Hindlimb muscle (tissue), 1 donor: ENCODE measurements around the gene HECA. TPM values are rescaled to one million over a fixed set of nuclear protein-coding genes. Genes with fewer than 3 reads are reported as not detected.
"Not testable (repeated sequence)": the region's sequence is repeated elsewhere in the genome, so short reads cannot be mapped to it uniquely, and the experiment has no call there.

Experiments used
- DNase-seq: peaks from one replicate; pipeline ENCODE4 v3.0.0-alpha.2; 2013
- polyA plus RNA-seq: library from polyadenylated mRNA; unstranded; fragments of 120-200 nt; gene quantifications from one replicate; pipeline ENCODE4 v1.2.1, GENCODE V29; 2013; ENCODE audit not compliant: insufficient read length

Gene HECA
- polyA plus RNA-seq, 1 donor: 18.2 TPM

DNA sequence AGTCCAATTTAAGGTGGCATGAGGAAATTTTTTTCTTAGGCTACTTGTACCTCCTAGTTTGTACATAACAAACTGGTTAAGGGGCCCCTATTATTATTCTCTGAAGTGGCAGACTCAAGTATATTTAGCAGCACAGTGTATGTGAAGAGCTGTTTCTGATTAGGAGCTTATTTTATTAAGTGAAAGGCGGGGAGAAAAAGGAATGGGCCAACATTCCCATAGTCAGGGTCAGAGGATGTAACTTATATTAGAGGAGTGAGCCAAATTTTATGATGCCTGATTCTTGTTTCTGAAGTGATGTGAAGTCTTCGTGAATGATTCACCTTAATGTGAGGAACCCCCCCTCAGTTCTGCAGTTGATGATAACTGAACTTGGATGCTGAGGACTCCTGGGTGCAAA, 2.8 kb downstream of the HECA start:
- no peak for DNase-seq

DNA sequence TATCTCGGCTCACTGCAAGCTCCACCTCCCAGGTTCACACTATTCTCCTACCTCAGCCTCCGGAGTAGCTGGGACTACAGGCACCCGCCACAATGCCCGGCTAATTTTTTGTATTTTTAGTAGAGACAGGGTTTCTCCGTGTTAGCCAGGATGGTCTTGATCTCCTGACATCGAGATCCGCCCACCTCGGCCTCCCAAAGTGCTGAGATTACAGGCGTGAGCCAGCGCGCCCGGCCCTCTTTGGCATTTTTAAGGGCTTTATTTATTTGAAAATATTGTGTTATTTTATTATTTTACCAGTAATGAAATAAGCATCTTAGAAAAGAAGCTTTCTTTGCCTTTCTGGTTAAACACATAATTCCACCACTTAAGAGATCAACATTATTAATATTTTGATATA, 6.0 kb downstream of the HECA start:
- not testable (repeated sequence) for DNase-seq

DNA sequence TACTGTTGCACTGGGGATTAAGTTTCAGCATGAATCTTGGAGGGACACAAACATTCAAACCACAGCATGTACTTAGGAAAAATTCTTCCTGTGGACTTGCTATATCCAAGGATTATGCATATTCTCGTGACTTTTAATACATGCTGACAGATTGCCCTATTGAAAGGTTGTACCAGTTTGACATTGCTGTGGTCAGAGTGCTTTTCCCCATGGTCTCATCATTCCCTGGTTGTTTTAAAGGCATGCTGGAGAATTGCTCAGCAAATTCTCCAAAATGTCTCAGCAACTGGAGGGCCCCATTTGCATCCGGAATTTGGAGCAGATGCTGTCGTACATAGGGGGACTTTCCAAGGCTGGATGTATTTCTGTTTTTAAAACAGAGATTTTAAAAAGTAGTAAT, 7.4 kb downstream of the HECA start:
- no peak for DNase-seq

DNA sequence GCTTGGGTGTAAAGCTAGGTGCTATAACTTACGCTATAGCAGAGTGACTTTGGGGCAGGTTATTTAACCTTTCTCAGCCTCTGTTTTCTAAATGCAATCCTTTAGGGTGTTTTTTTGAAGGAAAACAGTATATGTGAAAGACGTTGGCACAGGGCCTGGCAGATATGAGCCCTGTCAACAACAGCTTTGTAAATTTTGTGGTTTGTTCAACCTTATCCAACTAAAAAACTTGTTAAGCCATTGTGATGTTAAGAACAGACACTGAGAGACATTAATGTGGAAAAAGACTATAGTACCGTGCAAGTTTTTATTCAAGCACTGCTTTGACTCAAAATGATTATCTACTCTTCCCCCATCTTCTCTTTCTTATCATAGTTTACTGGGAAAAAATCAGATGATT, 8.2 kb downstream of the HECA start:
- no peak for DNase-seq

DNA sequence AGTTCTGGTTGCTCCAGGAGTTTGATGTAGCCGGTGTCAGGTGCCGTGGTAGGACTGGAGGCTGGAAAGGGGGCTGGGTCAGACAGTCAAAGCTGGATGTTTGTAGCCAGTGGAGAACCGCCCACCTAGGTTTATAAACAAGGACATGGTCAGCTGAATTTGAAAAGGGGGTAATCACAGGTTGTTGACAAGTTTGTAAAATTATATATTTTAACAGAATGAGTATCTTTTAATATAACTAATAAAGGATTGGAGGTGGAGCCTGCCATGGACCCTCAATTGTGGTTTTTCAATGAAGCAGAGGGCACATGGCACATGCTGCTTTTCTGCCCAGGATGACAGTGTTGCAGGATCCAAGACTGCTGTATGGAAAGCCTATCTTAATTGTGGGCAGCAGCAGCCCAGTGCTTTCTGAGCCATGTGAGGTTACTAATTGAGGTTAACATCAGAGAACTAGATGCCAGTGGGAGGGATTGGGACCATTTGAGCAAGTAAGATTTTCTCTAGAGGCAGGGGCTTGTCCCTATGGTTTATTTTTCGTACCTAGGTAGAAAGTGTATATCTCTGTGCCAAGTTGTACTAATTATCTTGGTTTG, 9.7 kb downstream of the HECA start:
- DNase-seq: no peak

DNA sequence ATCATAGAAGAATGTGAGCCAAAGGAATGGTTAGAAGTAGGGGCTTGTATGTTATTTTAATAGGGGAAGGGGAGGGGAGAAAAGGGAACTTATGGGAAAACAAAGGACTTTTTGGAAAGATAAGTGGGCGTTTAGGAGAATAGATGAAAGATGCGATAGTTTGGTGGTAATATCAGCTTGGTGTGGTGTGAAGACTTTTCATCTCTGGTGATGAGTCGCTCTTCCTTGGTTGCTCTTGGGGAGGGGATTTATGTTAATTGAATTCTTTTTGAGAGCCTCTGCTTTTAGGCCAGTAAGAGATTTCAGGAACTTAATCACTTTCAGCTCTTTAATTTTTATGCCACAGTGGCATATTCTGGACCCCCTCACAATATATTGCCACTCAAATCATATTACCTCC, 10.8 kb downstream of the HECA start:
- no peak for DNase-seq

DNA sequence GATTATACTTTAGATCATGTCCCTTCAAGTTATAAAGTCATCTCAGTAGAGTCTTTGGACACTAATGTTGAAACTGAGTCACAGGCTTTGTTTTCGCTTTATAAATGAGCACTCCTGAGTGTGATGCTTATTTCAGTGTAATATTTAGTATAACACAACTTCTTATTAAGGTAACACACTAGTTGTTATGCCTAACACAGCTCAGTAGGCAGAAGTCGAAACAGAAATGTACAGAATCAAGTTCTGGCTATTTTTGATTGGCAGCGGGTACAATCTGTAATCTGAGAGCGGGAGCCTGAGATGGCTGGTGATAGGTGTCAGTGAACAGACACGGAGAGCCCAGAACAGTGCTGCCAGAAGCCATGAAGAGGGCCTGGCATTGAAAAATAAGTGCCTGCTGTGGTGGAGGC, 11.4 kb downstream of the HECA start:
- DNase-seq: no peak

DNA sequence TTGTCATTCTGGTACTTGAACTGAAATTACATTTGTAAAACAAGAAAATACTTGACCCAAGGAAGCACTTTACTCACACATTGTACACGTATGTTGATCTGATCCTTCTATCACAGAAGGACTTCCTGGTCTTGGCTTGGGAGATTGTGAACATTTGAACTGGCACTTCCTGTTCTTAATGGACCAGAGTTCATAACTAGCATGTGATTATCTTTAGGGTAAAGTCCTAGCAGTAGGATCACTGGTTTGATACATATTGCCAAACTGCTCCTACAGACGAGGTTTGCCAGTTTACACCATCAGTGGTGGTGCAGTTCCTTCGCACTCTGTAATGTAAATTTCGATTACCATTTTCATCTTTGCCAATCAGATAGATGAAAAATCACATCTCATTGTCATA, 12.7 kb downstream of the HECA start:
- no peak for DNase-seq

DNA sequence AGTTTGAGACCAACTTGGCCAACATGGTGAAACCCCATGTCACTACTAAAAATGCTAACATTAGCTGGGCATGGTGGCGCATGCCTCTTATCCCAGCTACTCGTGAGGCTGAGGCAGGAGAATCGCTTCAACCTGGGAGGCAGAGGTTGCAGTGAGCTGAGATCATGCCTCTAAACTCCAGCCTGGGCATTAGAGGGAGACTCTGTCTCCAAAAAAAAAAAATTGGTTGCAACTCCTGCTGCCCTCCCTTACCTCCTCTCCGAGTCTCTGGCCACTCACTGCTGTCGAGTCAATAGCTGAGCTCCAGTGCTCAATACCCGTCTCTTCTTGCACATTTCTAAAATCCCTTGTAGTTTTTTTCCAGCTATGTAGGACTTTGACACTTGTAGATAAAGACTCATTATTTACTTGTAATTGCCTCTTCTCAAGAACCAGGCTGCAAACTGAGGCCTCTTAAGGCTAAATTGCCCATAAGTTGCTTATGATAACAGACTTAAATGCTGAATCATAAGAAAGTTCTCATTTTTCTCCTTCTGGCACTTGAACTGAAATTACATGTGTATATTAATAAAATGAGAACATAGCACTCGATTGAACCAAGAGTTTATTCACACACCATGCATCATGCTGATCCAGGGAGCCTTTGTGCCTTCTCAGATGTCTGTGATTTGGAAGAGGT, 13.8 kb downstream of the HECA start:
- DNase-seq: no peak

DNA sequence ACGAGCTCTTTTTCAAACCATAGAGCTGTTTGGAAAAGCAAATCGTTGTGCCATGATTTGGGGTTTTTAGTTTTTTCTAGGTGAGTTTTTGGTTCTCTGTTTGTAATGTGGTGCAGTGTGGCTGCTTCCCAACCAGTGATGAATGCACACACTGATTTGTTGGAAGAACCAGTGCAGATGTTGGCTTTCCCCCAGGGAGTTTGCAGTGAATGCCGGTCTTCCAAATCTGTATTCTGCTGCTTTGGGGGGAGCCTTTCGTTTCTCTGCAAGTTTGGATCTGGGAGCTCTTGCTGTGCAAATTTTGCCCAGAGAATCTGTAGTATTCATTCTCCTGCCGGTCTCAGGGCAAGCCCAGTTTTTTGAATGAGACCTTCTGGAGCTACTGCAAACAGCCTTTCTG, 14.5 kb downstream of the HECA start:
- DNase-seq: no peak

DNA sequence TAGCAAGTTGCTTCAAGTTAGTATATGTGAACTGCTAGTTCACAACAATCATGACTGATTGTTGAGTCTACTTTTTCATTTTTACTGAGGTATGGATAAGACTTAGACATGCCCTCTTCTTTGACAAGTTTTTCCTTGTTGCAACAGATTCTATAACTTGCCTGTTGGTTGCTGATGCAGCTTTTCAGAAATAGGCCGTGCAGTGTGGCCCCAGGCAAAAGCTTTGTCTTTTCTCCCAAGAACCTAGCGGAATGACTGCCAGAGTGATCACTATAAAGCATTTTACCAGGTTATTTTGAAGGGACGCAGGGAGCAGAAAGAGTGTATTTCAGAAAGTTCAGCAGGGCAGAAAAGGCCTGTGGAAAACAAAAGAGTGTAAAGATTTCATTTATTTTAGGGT, 16.0 kb downstream of the HECA start:
- no peak for DNase-seq

DNA sequence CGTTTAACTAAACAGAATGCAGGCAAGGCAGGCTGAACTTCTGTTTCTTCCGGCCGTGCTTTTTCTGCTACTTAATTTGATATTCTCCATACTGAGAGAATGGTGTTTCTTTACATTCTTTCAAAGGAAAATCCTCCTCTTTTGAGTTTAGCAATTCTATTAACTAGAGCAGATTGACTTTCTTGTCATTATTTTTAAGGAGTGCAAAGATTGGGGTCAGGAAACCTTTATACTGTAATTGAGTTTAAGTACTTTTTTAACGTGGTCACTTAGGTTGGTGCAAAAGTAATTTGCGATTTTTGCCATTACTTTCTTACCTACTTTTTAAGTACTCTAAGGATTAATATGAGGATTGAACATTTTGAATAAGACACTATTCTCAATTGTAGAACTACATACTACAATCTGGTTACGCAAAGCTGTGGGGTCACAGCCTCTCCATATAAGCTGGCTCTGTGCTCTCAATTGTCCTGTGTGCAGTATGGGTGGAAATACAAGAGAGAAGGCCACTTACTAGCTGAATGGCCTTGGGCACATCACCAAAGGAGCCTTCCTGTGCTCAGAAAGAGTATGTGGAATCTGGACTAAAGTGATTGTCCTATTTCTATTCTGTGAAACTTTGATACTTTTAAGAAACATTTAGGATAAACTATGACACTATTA, 16.7 kb downstream of the HECA start:
- no peak for DNase-seq

DNA sequence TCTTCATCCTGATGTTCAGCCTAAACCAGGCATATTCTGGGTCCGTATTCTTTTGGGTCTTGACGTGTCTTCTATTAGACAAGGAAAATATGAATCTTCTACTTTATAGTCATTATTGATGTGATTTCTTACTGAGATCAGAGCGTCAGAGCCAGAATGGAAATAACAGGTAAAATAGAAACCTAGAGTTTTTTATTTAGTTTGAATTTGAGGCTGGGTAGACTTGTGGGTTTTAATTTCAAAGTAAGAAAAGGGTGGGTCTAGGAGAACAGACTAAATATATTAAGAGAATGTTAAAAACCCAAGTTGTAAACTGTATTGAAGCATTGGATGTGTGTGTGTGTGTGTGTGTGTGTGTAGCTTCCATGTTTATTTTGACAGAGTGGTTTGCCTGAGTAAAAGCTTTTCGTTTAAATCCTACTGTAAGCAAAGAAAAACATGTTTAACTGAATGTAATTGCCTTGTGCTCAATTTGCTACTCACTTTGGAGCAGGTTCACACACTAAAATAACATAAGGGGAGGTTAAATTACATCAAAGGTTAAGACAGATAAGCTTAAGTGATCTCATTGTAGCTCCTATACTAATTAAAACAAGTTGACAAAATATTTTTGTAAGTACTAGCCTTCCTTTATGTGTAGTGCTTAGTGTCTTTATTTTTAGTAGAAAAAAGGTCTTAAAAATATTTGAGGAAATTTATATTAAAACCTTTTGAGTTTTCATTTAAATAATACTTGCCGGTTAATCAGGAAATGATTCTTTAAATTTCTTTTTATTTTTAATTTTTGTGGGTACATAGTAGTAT, 17.4 kb downstream of the HECA start:
- DNase-seq: no peak

DNA sequence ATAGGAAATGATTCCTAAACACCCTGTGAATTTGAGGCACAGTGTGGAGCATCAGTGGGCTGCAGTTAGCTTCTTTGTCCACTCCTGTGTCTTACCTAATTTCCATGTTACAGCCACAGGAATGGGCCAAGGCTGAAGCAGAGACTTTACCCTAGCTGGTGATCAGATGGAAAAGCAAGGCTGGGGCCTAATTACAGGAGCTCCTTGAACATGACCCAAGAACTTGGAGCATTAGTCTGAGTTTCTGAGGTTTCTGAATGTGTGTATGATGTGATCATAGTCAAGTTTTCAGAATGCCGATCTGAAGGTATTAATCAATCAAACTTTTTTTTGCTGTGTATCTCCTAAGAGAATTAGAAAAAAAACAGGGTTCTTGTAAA, 18.0 kb downstream of the HECA start:
- DNase-seq: no peak

DNA sequence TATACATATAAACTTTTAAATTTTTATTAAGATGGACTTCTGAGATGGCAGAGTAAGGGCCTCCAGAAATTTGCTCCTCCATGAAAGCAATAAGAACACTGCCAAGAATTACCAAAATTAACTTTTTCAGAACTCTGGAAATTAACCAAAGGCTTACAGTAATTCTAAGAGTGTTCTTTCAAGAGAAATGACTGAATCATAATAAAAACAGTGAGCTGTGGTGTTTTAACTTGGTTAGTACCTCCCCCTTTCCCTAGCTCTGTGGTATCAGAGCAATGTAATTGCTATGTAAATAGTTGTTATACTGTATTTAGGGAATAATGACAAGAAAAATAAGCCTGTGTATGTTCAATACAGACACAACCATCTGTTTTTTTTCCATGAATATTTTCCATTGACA, 19.0 kb downstream of the HECA start:
- no peak for DNase-seq

DNA sequence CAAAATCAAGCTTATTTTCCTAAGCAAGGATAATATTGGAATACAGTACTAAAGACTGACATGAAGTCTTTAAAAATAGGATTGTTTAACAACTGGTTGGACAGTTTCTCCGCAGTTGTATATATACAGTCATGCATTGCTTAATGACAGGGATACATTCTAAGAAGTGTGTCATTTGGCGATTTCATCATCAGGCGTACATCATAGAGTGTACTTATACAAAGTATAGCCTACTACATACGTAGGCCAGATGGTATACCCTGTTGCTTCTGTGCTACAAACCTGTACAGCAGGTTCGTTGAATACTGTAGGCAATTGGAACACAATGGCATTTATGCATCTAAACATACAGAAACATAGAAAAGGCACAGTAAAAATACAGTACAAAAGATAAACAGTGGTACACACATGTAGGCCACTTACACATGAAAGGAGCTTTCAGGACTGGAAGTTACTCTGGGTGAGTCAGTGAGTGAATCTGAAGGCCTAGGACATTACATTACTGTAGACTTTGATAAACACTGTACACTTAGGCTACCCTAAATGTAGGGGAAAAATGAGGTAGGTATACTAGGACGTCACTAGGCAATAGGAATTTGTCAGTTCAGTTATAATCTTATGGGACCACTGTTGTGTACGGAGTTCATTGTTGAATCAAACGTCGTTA, 20.1 kb downstream of the HECA start:
- DNase-seq: no peak

DNA sequence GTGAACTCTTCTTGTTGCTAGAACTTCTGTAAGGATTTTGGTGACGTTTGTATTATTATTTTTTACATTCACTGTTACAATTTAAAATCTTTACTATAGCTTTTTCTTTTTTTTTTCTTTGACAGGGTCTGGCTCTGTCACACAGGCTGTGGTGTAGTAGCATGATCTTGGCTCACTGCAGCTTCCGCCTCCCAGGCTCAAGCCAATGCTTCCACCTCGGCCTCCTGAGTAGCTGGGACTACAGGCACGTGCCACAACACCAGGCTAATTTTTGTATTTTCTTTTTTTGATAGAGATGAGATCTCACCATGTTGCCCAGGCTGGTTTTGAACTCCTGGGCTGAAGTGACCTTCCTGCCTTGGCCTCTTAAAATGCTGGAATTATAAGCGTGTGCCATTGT, 21.2 kb downstream of the HECA start:
- DNase-seq: no peak

DNA sequence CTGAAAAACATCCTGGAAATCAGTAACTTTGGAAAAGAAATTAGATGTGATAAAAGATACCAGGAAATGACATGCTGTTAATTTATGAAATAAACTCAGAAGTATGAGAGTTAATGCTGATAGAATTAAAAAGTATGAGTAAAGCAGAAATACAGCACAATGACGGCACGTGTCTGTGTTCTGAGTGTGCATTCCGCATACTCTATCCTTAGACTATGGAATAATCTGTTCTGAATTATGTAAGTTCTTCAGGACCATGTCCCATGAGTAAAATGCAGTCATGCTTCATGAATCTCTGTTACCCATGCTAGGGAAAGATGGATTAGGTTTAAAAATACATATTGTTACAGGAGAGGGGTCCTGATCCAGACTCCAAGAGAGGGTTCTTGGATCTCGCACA, 21.7 kb downstream of the HECA start:
- DNase-seq: no peak

DNA sequence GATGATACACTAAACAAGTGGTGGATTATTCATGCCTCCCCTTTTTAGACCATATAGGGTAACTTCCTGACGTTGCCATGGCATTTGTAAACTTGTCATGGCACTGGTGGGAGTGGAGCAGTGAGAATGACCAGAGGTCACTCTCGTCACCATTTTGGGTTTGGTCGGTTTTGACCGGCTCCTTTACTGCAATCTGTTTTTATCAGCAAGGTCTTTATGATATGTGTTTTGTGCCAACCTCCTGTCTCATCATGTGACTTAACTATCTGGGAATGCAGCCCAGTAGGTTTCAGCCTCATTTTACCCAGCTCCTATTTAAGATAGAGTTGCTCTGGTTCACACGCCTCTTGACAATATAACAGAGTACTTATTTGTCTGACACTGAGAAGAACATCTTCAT, 22.2 kb downstream of the HECA start:
- not testable (repeated sequence) for DNase-seq

DNA sequence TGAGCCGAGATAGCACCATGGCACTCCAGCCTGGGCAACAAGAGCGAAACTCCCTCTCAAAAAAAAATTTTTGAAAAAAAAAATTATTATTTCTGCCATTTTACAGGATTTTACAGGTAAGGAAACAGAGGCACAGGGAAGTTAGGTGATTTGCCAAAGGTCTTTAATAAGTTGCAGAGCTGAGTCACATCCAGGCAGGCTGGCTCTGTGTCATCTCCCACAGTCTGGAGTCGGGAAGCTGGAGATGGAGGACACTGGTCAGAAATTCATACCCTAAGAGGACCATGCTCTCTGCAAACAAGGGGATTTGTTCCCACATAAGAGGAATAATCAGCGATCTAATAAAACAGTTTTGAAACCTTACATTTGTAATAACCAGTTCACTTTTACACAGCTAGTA, 24.1 kb downstream of the HECA start:
- DNase-seq: no peak

DNA sequence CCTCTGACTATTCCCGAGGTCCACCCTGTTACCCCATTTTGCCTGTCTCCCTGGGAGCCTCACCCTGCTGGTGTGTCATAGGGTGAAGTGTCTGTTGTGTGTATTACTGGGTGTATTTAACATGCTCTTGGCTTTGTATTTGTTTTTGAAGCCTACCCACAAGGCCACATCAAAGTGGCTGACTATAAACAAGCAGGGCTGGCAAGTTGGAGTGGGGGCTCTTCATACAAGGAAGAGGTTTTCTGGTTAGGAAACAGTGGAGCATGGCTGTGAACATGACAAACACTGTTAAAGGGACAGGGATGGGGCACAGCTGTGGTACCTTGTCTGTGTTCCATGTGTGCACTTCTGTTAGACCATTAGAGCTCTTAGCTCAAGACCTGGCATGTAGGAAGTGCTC, 26.3 kb downstream of the HECA start:
- DNase-seq: no peak

DNA sequence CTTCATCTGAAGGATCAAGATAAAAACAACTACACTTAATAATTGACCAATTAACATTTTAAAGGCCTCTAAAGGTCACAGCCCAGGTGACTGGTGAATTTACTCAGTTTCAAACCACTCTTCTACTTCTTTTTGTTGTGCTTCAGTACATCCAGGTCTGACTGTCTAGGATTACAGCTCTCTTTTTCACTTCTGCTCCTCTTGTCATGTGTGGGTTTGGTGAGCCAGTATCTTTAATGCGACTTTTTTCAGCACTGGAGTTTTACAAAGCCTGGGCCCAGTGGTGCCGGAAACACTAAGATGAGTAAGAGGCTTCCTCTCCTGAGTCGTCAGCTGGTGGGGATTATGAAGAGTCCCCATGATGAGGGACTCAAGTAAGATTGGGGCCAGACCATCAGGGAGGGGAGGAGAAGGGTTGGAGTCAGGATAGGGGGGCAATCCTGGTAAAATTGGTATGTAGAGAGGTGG, 27.0 kb downstream of the HECA start:
- no peak for DNase-seq

DNA sequence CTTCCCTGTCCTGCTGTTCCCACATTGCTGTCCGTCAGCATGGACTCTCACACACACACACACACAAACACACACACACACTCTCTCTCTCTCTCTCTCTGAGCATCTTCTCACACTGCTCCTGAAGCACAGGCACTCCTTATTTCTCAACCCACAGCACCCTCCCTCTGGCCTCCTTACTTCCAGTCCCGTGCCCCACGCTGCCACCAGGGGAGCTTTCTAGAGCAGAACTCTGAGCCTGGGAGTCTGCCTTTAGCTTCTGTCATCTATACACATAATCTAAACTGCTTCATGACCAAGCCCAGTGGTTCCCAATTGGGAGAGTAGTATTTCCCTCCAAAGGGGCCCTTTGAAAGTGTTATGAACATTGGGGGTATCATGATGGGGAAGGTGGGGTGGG, 29.1 kb downstream of the HECA start:
- no peak for DNase-seq
